ENCODE measurements around the gene ST7L. TPM values are rescaled to one million over a fixed set of nuclear protein-coding genes. Genes with fewer than 3 reads are reported as not detected.

Gene ST7L
- total and polyA plus RNA-seq, 2 donors from 2014 or later: 12.9 to 20.6 TPM

GRCh38 chr1:112638110-112638428, 19.1 kb upstream of the ST7L start:
- Histone ChIP-seq H3K9ac (ENCODE audit: low read length in 3 of 3) (no peak overlapping the region), H3K27ac (ENCODE audit: low read depth in 2 of 2, low read length in 2 of 2) (no peak overlapping the region), H3K4me1 (ENCODE audit: control insufficient read depth in 2 of 3, insufficient read depth in 2 of 3, low read depth in 1 of 3, low read length in 3 of 3) (peaks cover 0 to 8% (median 2%) of the 10 kb centered on the region in 3 donors), H3K9me3 (ENCODE audit: control insufficient read depth in 2 of 3, insufficient read depth in 1 of 3, low read length in 3 of 3) (no peaks in the 10 kb centered on the region), H3K27me3 (ENCODE audit: control insufficient read depth, insufficient read depth, low read length) (no peaks in the 10 kb centered on the region), H3K4me3 (ENCODE audit: low read length in 3 of 3) (no peak overlapping the region), H3K36me3 (ENCODE audit: control insufficient read depth in 2 of 3, insufficient read depth in 3 of 3, low read length in 3 of 3) (no peaks in the 10 kb centered on the region)
- no peak for TF ChIP-seq CTCF (IDR thresholded peaks at IDR 0.05; ENCODE audit: borderline replicate concordance, extremely low read depth, insufficient read depth)
- FAIRE-seq: no peak
- DNase-seq: no peak
- intact Hi-C loops (cut with DNase I): no loop called here

- intact Hi-C loops (cut with DNase I): no loop called here
- no peak overlapping the region for H3K4me3 ChIP-seq (ENCODE audit: low read length in 3 of 3)
- no peak overlapping the region for H3K27ac ChIP-seq (ENCODE audit: low read depth in 2 of 2, low read length in 2 of 2)
Observed at GRCh38 chr1:112637254-112638109, 18.5 kb upstream of the ST7L start.

GRCh38 chr1:112636597-112637253, 17.8 kb upstream of the ST7L start:
- intact Hi-C loops (cut with DNase I): no loop called here

More at GRCh38 chr1:112637254-112638109, 18.5 kb upstream of the ST7L start:
- no peak for FAIRE-seq
- no peak overlapping the region for H3K9ac ChIP-seq (ENCODE audit: low read length in 3 of 3)
- H3K4me1 ChIP-seq (ENCODE audit: control insufficient read depth in 2 of 3, insufficient read depth in 2 of 3, low read depth in 1 of 3, low read length in 3 of 3): peaks cover 0 to 8% (median 2%) of the 10 kb centered on the region in 3 donors
- no peak for TF ChIP-seq CTCF (IDR thresholded peaks at IDR 0.05; ENCODE audit: borderline replicate concordance, extremely low read depth, insufficient read depth)
- H3K36me3 ChIP-seq (ENCODE audit: control insufficient read depth in 2 of 3, insufficient read depth in 3 of 3, low read length in 3 of 3): no peaks in the 10 kb centered on the region
- H3K9me3 ChIP-seq (ENCODE audit: control insufficient read depth in 2 of 3, insufficient read depth in 1 of 3, low read length in 3 of 3): no peaks in the 10 kb centered on the region
- DNase-seq: no peak
- no peaks in the 10 kb centered on the region for H3K27me3 ChIP-seq (ENCODE audit: control insufficient read depth, insufficient read depth, low read length)

More at GRCh38 chr1:112636597-112637253, 17.8 kb upstream of the ST7L start:
- DNase-seq (peak in 1 of 5 donors; percentile 14), FAIRE-seq (no peak)
- H3K4me1 ChIP-seq (ENCODE audit: control insufficient read depth in 2 of 3, insufficient read depth in 2 of 3, low read depth in 1 of 3, low read length in 3 of 3): peaks cover 0 to 8% (median 2%) of the 10 kb centered on the region in 3 donors
- no peak for TF ChIP-seq CTCF (IDR thresholded peaks at IDR 0.05; ENCODE audit: borderline replicate concordance, extremely low read depth, insufficient read depth)
- H3K9me3 ChIP-seq (ENCODE audit: control insufficient read depth in 2 of 3, insufficient read depth in 1 of 3, low read length in 3 of 3): no peaks in the 10 kb centered on the region
- H3K27ac ChIP-seq (ENCODE audit: low read depth in 2 of 2, low read length in 2 of 2): peak overlapping the region in 1 of 2 donors; percentile 4
- H3K4me3 ChIP-seq (ENCODE audit: low read length in 3 of 3): no peak overlapping the region
- H3K9ac ChIP-seq (ENCODE audit: low read length in 3 of 3): no peak overlapping the region
- no peaks in the 10 kb centered on the region for H3K27me3 ChIP-seq (ENCODE audit: control insufficient read depth, insufficient read depth, low read length)
- H3K36me3 ChIP-seq (ENCODE audit: control insufficient read depth in 2 of 3, insufficient read depth in 3 of 3, low read length in 3 of 3): no peaks in the 10 kb centered on the region

All from kidney (tissue), 14 donors.